ENCODE data around the gene PHTF2.

GRCh38 chr7:77813180-77813579 is 14.6 kb downstream of the PHTF2 start:
- TF ChIP-seq CTCF (conservative IDR thresholded peaks at IDR 0.05) (no peak), EZH2 (IDR thresholded peaks at IDR 0.05; ENCODE audit: low read depth) (no peak)

All from PC-9 (cell line).